Mesothelial cell of epicardium (in vitro differentiated cells): ENCODE measurements around the gene POU2F1. TPM values are rescaled to one million over a fixed set of nuclear protein-coding genes. Genes with fewer than 3 reads are reported as not detected.

Experiments used
- DNase-seq, 2 experiments: peaks; one replicate each; pipeline ENCODE4 v3.0.0; 2021; ENCODE audit warnings: low spot score in 2 of 2; ENCODE audit not compliant: unreplicated experiment in 2 of 2
- H3K27ac Mint-ChIP-seq: 2 replicates; pipeline ENCODE4 v1.8.0; 2021; ENCODE audit warnings: mixed read lengths
- H3K27me3 Mint-ChIP-seq: 2 replicates; pipeline ENCODE4 v1.8.0; 2021; ENCODE audit warnings: low read depth, mixed read lengths
- H3K36me3 Mint-ChIP-seq: 2 replicates; pipeline ENCODE4 v1.8.0; 2021; ENCODE audit warnings: mixed read lengths
- H3K4me1 Mint-ChIP-seq: 2 replicates; pipeline ENCODE4 v1.8.0; 2021; ENCODE audit warnings: mixed read lengths
- H3K4me3 Mint-ChIP-seq: 2 replicates; pipeline ENCODE4 v1.8.0; 2021; ENCODE audit warnings: mild to moderate bottlenecking, moderate library complexity, mixed read lengths
- H3K9me3 Mint-ChIP-seq: 2 replicates; pipeline ENCODE4 v1.8.0; 2021; ENCODE audit warnings: mixed read lengths
- CTCF ChIP-seq: fragments of 200-600 bp; sonication (generic); IDR thresholded peaks from one replicate; pipeline ENCODE4 v1.5.0; 2021; ENCODE audit warnings: antibody characterized with exemption; ENCODE audit not compliant: unreplicated experiment
- total RNA-seq: library from RNA; stranded (reverse); gene quantifications from 3 replicates; pipeline ENCODE4 v1.2.1, GENCODE V29; 2021

POU2F1 gene
- total RNA-seq, 1 donor from 2014 or later = 32.8 TPM

- Mint-ChIP-seq H3K27ac (no peak overlapping the region), H3K27me3 (no peaks in the 10 kb centered on the region), H3K4me1 (peaks cover 10% of the 10 kb centered on the region), H3K36me3 (peaks cover 5% of the 10 kb centered on the region), H3K9me3 (peaks cover 23% of the 10 kb centered on the region), H3K4me3 (no peak overlapping the region)
- TF ChIP-seq CTCF = no peak
- DNase-seq = no peak
Observed at GRCh38 chr1:167206166-167206835, 14.4 kb upstream of the POU2F1 start.

GRCh38 chr1:167207940-167208623 is 12.6 kb upstream of the POU2F1 start:
- no peak for TF ChIP-seq CTCF
- Mint-ChIP-seq H3K9me3 (peaks cover 23% of the 10 kb centered on the region), H3K4me3 (no peak overlapping the region), H3K36me3 (peaks cover 5% of the 10 kb centered on the region), H3K4me1 (no peaks in the 10 kb centered on the region), H3K27ac (no peak overlapping the region), H3K27me3 (no peaks in the 10 kb centered on the region)
- no peak for DNase-seq

GRCh38 chr1:167208624-167208976 is 12.1 kb upstream of the POU2F1 start:
- Mint-ChIP-seq H3K27me3 (no peaks in the 10 kb centered on the region), H3K9me3 (peaks cover 23% of the 10 kb centered on the region), H3K36me3 (peaks cover 5% of the 10 kb centered on the region), H3K4me1 (no peaks in the 10 kb centered on the region), H3K27ac (no peak overlapping the region), H3K4me3 (no peak overlapping the region)
- no peak for DNase-seq
- no peak for TF ChIP-seq CTCF

- DNase-seq = no peak
- H3K36me3 Mint-ChIP-seq = peaks cover 5% of the 10 kb centered on the region
- H3K4me3 Mint-ChIP-seq = no peak overlapping the region
- TF ChIP-seq CTCF = no peak
- no peaks in the 10 kb centered on the region for H3K27me3 Mint-ChIP-seq
- no peaks in the 10 kb centered on the region for H3K4me1 Mint-ChIP-seq
- peaks cover 23% of the 10 kb centered on the region for H3K9me3 Mint-ChIP-seq
- no peak overlapping the region for H3K27ac Mint-ChIP-seq
Observed at GRCh38 chr1:167209044-167209443, 11.6 kb upstream of the POU2F1 start.

GRCh38 chr1:167210966-167211674 is 9.6 kb upstream of the POU2F1 start:
- Mint-ChIP-seq H3K27ac (no peak overlapping the region), H3K36me3 (no peaks in the 10 kb centered on the region), H3K27me3 (no peaks in the 10 kb centered on the region), H3K4me1 (no peaks in the 10 kb centered on the region), H3K4me3 (no peak overlapping the region), H3K9me3 (peaks cover 19% of the 10 kb centered on the region)
- no peak for DNase-seq
- TF ChIP-seq CTCF = no peak
